HepG2 (cell line): ENCODE data around the gene NXF2B. TPM values are rescaled to one million over a fixed set of nuclear protein-coding genes. Genes with fewer than 3 reads are reported as not detected.

Source experiments
- ATAC-seq: fragments of 200-7000 bp; cut with Tn5 transposase; 3 replicates; pipeline ENCODE4 v1.9.1; 2020; ENCODE audit warnings: mild to moderate bottlenecking, moderate library complexity
- BruUV-seq: library from RNA; stranded (reverse); fragments of 400-500 nt; replicated peaks from 2 replicates; lab custom pipeline; 2021; lab: Mats Ljungman, UMichigan
- CTCF ChIA-PET: fragments of 300-600 bp; formaldehyde crosslinking; extraction: SDS; loops from one replicate; lab custom pipeline; 2021; ENCODE audit warnings: low total read pairs, inconsistent platforms, low intra/inter-chr PET ratio; lab: Yijun Ruan, JAX
- POLR2A ChIA-PET: fragments of 350-600 bp; sonication (Branson Sonifier 250); formaldehyde crosslinking; loops from one replicate; lab custom pipeline; 2020; ENCODE audit warnings: antibody characterized with exemption, inconsistent platforms; lab: Yijun Ruan, JAX
- DNase-seq: peaks from one replicate; pipeline ENCODE4 v3.0.0-alpha.2; 2015; ENCODE audit warnings: low spot score
- FAIRE-seq: peaks from 3 replicates; lab custom pipeline; 2011; peaks lifted over from hg19 to GRCh38; lab: Jason Lieb, UNC
- H2AFZ ChIP-seq: one replicate; pipeline ENCODE4 v1.6.1; 2011; ENCODE audit warnings: low read length, inconsistent platforms
- H3K27ac ChIP-seq: fragments of 300-600 bp; 3 replicates; pipeline ENCODE4 v1.8.0; 2011; ENCODE audit warnings: mixed run types, mild to moderate bottlenecking, mixed read lengths, low read length, inconsistent platforms; ENCODE audit not compliant: insufficient read depth; ENCODE audit errors: extremely low read length
- H3K27me3 ChIP-seq, 2 experiments: fragments of 200-600 bp in 1 of 2; 2 replicates in 1 of 2; 3 replicates in 1 of 2; pipeline versions ENCODE4 v1.6.0 to v1.8.0; 2011; ENCODE audit warnings: low read length in 2 of 2, mild to moderate bottlenecking in 2 of 2, moderate library complexity in 2 of 2, inconsistent platforms in 1 of 2; ENCODE audit not compliant: insufficient read depth in 2 of 2, control insufficient read depth in 1 of 2
- H3K36me3 ChIP-seq, 2 experiments: fragments of 200-600 bp in 1 of 2; replicated peaks in 1 of 2; 2 replicates in 1 of 2; 3 replicates in 1 of 2; pipeline versions ENCODE4 v1.5.1 to v1.8.0; 2011; ENCODE audit warnings: low read length in 2 of 2, inconsistent platforms in 1 of 2; ENCODE audit not compliant: insufficient read depth in 2 of 2, control insufficient read depth in 1 of 2
- H3K4me1 ChIP-seq: 2 replicates; pipeline ENCODE4 v1.5.1; 2012; ENCODE audit warnings: low read length, inconsistent platforms; ENCODE audit not compliant: insufficient read depth
- H3K4me2 ChIP-seq: 2 replicates; pipeline ENCODE4 v1.6.0; 2011; ENCODE audit warnings: low read depth, low read length, inconsistent platforms
- H3K4me3 ChIP-seq, 3 experiments: fragments of 200-600 bp in 1 of 3; sonication (generic), shearing (Covaris generic) in 1 of 3; replicated peaks in 1 of 3; 2 replicates each; pipeline ENCODE4 v1.5.1; 2011 to 2016; ENCODE audit warnings: low read length in 3 of 3, inconsistent platforms in 2 of 3, low read depth in 2 of 3, mild to moderate bottlenecking in 2 of 3, control low read depth in 1 of 3, mixed read lengths in 1 of 3; ENCODE audit not compliant: insufficient read depth in 1 of 3
- H3K79me2 ChIP-seq: one replicate; pipeline ENCODE4 v1.6.1; 2011; ENCODE audit warnings: low read length, inconsistent platforms; ENCODE audit not compliant: insufficient read depth
- H3K9ac ChIP-seq: 2 replicates; pipeline ENCODE4 v1.6.0; 2011; ENCODE audit warnings: mild to moderate bottlenecking, low read depth, low read length, inconsistent platforms; ENCODE audit not compliant: insufficient read depth
- H3K9me3 ChIP-seq: 2 replicates; pipeline ENCODE4 v1.5.1; 2012; ENCODE audit warnings: mild to moderate bottlenecking, low read length
- H4K20me1 ChIP-seq: 2 replicates; pipeline ENCODE4 v1.6.0; 2011; ENCODE audit warnings: inconsistent platforms, mild to moderate bottlenecking, low read length, moderate library complexity; ENCODE audit not compliant: insufficient read depth
- CTCF ChIP-seq: sonication (generic); formaldehyde crosslinking; IDR thresholded peaks from 2 replicates; pipeline ENCODE4 v1.5.0; 2020; ENCODE audit warnings: mild to moderate bottlenecking, missing genetic modification reagents, moderate library complexity
- SUZ12 ChIP-seq: fragments of 150-350 bp; IDR thresholded peaks from 2 replicates; pipeline ENCODE4 v1.6.1; 2014; ENCODE audit warnings: low read depth, low read length
- ZNF407 ChIP-seq: sonication (generic); formaldehyde crosslinking; IDR thresholded peaks from one replicate; pipeline ENCODE4 v1.5.1; 2020; ENCODE audit warnings: mild to moderate bottlenecking, missing genetic modification reagents; ENCODE audit errors: not compliant biosample characterization
- ZNF501 ChIP-seq: sonication (generic); formaldehyde crosslinking; IDR thresholded peaks from 2 replicates; pipeline ENCODE4 v1.5.1; 2020; ENCODE audit warnings: mild to moderate bottlenecking, moderate library complexity, missing genetic modification reagents
- ZNF512B ChIP-seq: sonication (generic); formaldehyde crosslinking; IDR thresholded peaks from 2 replicates; pipeline ENCODE4 v1.5.1; 2020; ENCODE audit warnings: missing genetic modification reagents, mild to moderate bottlenecking, borderline replicate concordance
- WGBS: methylation state at CpG from one replicate; pipeline ENCODE4 v1.1.6; 2017; ENCODE audit warnings: low lambda C conversion rate; 5-methylcytosine and 5-hydroxymethylcytosine counted together
- in situ Hi-C: cut with HindIII; loops from 2 replicates; pipeline ENCODE4 v1.10.0; 2017; ENCODE audit warnings: low pct_unique_long_range_greater_than_20kb; ENCODE audit not compliant: extremely low pct_ligation_motif_present
- intact Hi-C: fragments of 100-400 bp; cut with micrococcal nuclease; formaldehyde crosslinking; loops from one replicate; pipeline ENCODE4 v1.10.0; 2022; ENCODE audit not compliant: unreplicated experiment
- polyA plus RNA-seq, 8 experiments: library from polyadenylated mRNA; depleted of rRNA in 3 of 8; stranded (reverse) in 7 of 8; unstranded in 1 of 8; fragments of >200 nt; fragmentation: Illumina TruSeq in 4 of 8; extraction: Trizol in 4 of 8; gene quantifications; 2 replicates each; pipeline versions ENCODE4 v1.2.1 to v1.2.3, GENCODE V29; 2011 to 2016; ENCODE audit warnings: low read depth in 4 of 8, missing spikeins in 1 of 8, mixed read lengths in 1 of 8; ENCODE audit not compliant: insufficient read depth in 1 of 8
- total RNA-seq, 5 experiments: library from RNA; depleted of rRNA; stranded (reverse); fragments of >200 nt; fragmentation: Illumina TruSeq; extraction: Trizol; gene quantifications; 2 replicates each; pipeline ENCODE4 v1.2.3, GENCODE V29; 2016; ENCODE audit warnings: low read depth in 1 of 5

Gene NXF2B
- total and polyA plus RNA-seq, 2 of the 13 experiments (the other 11 are each of a cell fraction or from before 2014, with no cell fraction given): not detected

GRCh38 chrX:102345916-102346315, 93.9 kb downstream of the NXF2B start:
- BruUV-seq: no TSS peak
- no peak overlapping the region for H3K27ac ChIP-seq
- WGBS: 4% methylated on average over 3 of the region's 3 CpGs
- no peak overlapping the region for H3K9ac ChIP-seq
- DNase-seq (peak; percentile 6), ATAC-seq (0 out of 3 replicates have a peak, but pooled peaks have one; percentile 35), FAIRE-seq (no peak)
- CTCF ChIA-PET: no interaction called here
- H3K4me1 ChIP-seq: no peaks in the 10 kb centered on the region
- H3K4me2 ChIP-seq: no peak overlapping the region
- in situ Hi-C loops (no loop called here), intact Hi-C loops (no loop called here)
- H4K20me1 ChIP-seq: no peaks in the 10 kb centered on the region
- POLR2A ChIA-PET: no interaction called here
- H3K79me2 ChIP-seq: no peaks in the 10 kb centered on the region
- no peak for TF ChIP-seq SUZ12
- TF ChIP-seq ZNF501 (CRISPR knock-in tag): no peak
- peak; percentile 49 for TF ChIP-seq CTCF
- no peak for TF ChIP-seq ZNF407 (CRISPR knock-in tag)
- TF ChIP-seq ZNF512B (CRISPR knock-in tag): no peak
- H3K4me3 ChIP-seq: no peak overlapping the region
- no peaks in the 10 kb centered on the region for H3K36me3 ChIP-seq
- H3K27me3 ChIP-seq: no peaks in the 10 kb centered on the region
- no peak overlapping the region for H2AFZ ChIP-seq
- H3K9me3 ChIP-seq: no peaks in the 10 kb centered on the region
